GM19023 (cell line): ENCODE data around the gene FOXB2.
"Not testable (repeated sequence)": the region's sequence is repeated elsewhere in the genome, so short reads cannot be mapped to it uniquely, and the experiment has no call there.

ENCODE experiments used
- ATAC-seq: cut with Tn5 transposase; IDR thresholded peaks from one replicate; pipeline ENCODE4 v1.9.1; 2021; ENCODE audit warnings: mild to moderate bottlenecking, moderate library complexity; ENCODE audit not compliant: unreplicated experiment

The FOXB2 gene

DNA sequence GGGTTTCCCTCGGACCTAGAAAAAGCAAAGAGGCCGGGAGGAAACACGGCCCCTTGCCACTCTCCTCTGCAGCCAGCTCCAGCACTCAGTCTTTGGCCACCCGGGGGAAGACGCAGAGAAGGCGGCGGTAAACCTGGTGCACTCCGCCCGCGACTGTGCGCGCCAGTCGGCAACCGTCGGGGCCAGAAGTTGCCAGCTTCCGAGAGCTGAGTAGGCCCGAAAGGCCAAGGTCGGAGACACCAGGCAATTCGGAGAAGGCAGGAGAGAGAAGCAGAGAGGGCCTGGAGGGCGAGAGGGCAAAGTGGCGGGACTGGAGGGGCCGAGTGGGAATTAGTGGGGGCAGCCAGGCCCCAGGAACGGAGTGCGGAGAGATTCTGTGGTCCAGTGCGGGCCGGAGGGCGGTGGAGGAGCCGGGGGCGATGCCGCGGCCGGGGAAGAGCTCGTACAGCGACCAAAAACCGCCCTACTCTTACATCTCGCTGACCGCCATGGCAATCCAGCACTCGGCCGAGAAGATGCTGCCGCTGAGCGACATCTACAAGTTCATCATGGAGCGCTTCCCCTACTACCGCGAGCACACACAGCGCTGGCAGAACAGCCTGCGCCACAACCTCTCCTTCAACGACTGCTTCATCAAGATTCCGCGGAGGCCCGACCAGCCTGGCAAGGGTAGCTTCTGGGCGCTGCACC is at the start of gene FOXB2:
Gene FOXB2 (plus strand): TSS at position 420 of the 690 bp plus-strand sequence. CDS start 0 bp downstream, at position 420.
- no peak for ATAC-seq

DNA sequence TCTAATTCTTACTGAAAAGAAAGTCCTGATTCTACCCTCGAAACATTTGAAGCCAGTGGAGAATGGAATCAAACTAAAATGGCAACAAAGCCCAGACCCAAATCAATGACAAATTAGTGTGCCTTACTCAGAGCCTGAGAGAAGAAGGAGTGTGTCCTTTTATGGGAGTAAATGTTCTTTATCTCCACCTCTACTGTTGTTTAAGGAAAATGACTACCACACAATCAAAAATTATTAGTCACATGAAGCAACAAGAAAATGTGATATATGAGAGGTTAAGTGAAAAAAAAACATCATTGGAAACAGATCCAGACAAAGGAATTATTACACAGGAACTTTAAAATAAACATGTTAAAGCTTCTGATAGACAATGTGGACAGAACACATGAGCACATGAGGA is 49.7 kb upstream of the FOXB2 start:
- no peak for ATAC-seq

DNA sequence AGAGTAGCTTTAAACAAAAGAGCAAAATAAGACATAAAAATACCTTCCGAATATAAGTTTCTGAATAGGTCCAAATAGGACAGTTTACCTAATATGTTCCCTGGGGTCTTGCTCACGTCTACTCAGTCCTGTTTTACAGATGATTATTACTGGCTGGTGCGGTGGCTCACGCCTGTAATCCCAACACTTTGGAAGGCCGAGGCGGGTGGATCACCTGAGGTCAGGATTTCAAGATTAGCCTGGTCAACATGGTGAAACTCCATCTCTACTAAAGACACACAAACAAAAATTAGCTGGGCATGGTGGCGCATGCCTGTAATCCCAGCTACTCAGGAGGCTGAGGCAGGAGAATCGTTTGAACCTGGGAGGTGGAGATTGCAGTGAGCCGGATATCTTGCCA is 40.6 kb upstream of the FOXB2 start:
- not testable (repeated sequence) for ATAC-seq

- ATAC-seq, result no peak
Observed at GRCh38 chr9:76980566-76980965, 38.9 kb upstream of the FOXB2 start.

GRCh38 chr9:76984486-76984885 is 35.0 kb upstream of the FOXB2 start:
- no peak for ATAC-seq

GRCh38 chr9:76985581-76985980 is 33.9 kb upstream of the FOXB2 start:
- no peak for ATAC-seq

DNA sequence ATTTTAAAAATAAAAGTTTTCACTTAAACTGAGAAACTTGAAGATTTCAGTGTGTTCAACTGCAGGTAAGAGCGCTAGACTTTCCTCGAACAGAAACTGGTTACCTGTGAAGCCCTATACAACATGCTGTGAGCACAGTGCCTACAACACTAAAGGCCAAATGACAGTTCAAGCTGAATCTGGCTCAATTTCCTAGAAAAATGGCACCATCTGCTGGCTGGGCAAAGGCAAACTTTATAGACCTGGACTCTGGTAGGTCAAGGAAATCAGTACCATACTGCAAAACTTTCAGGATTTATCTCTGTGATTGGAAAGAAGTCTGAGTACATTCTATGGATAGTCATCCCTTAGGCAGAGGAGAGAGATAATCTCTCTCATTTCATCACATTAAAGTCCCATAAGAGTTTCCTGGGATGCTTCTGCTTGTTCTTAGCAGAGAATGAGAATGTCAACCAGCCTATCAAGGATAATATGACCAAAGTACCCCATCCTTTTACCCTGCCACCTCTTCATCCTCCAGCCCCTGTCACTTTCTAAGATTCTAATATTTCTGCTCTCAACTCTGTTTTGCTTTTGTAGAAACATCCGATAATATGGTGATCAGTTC is 31.8 kb upstream of the FOXB2 start:
- ATAC-seq, result no peak

- no peak for ATAC-seq
Observed at GRCh38 chr9:76988941-76989340, 30.5 kb upstream of the FOXB2 start.

GRCh38 chr9:76989501-76989900 is 30.0 kb upstream of the FOXB2 start:
- ATAC-seq, result no peak

DNA sequence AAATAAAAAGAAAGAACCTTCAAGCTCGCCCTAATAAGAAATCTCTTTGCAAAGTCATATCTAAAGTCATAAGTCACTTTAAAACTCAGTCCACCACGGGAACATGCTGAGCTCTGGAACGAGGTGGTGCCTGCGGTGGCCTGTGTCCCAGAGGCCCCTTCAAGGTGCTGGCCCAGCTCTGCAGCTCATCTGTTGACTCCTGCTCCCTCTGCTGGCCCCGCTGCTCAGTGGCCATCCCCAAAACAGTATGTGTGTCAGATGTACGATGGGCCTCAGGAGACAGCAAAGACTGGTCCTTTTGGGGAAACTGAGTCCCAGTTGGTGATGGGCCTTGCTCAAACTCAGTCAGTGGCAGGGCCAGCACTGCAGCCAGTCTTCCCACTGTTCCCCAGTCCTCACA is 22.8 kb upstream of the FOXB2 start:
- no peak for ATAC-seq

DNA sequence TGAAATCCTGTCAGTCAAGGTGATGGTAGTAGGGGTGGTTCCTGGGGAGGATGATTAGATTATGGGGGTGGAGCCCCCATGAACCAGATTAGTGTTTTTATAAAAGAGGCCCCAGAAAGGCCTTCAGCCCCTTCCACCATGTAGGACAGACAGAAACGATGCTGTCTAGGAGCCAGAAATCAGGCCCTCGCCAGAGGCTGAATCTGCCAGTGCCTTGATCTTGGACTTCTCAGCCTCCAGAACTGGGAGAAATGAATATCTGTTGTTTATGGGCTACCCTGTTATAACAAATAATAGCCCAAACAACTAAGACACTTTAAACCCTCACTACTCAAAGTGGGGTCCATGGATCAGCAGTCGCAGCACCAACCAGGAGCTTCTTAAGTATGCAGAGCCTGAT is 20.2 kb upstream of the FOXB2 start:
- ATAC-seq, result no peak

DNA sequence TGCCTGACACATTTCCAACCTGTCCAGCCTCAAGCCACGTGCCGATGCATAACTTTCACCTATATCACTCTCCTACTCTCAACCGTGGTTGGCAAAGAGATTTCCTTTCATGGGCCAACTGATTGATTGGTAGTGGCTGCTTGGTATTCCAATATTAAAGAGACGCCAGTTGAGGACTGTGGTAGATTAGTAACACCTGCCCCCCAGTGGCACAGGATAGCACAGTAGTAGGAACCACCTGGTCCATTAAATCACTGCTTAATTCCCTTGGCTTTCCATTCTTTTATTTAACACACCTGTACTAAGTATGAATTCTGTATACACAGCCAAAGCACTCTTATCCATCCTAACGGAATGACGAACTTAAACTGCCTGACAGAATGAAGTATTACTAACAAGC is 19.1 kb upstream of the FOXB2 start:
- no peak for ATAC-seq

- ATAC-seq, result no peak
Observed at GRCh38 chr9:77003366-77003765, 16.1 kb upstream of the FOXB2 start.

GRCh38 chr9:77005216-77005615 is 14.2 kb upstream of the FOXB2 start:
- no peak for ATAC-seq

GRCh38 chr9:77010527-77010926 is 8.9 kb upstream of the FOXB2 start:
- ATAC-seq, result no peak

DNA sequence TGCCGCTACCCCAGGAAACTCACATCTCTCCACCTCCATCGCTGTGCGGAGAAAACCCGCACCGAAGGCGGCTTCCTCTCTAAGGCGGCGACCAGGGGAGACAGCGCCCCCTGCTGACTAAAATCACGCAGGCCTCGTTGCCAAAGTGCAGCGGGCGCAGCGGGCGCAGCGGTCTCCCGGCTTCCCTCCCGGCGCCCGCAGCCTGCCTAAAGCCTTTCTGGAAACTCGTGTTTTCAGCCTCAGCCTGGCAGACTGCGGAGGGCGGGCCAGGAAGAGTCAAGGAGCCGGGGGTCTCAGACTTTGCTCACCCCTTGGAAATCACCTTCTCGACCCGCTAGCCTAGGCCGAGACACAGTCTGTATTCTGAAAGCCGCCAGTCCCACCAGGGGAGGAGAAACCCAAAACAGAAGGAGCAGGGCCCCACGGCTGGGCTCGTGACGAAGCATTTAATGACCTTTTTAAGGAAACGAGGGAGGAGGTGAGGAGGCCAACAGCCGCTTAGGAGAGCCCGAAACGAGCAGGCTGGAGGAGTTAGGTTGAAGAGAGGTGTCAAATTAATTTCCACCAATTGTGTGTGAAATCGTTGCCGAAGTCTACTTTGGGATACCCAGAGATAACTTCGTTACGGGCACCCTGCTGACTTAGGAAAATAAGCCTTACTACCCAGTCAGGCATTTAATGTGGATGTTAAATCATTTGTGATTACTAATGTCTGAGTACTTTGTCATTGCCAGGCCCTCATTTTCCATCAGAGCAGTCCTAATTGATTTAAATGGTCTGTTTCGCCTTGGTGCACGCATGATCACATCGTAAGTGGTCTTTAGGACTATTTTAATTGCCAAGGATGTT is 7.3 kb upstream of the FOXB2 start:
- peak; percentile 58 for ATAC-seq

- no peak for ATAC-seq
Observed at GRCh38 chr9:77013206-77013931, 6.1 kb upstream of the FOXB2 start.

DNA sequence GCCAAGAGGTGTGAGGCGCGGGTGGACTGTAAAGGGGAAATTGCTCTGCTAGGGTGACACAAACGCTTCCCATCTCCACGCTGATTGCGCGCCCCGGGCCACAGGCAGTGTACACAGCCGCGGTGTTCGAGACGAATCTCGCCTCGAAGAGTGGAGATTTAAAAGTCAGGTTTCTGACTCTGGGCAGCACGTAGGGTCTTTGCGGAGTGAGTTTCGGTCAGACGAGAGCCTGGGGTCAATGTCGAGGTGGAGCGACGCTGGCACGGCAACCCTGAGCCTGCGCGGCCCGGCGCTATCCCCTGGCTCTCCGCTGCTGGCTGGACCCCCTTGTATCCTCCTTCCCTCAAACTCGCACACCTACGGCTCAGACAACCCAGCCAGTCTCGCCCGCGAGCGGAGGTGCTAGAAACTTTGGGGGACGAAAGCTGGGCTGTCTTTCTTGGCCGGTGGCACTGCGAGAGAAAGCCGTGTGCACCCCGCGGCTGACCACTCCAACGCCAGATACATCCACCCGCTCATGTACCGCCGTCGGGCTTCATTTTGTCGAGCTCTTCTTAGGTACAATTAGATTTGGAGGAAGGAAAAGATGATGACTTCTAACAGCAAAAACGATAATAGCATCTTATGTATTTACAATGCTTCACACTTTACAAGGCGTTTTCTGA is 5.4 kb upstream of the FOXB2 start:
- no peak for ATAC-seq

GRCh38 chr9:77014597-77015263 is 4.7 kb upstream of the FOXB2 start:
- no peak for ATAC-seq
